ENCODE data around the gene FFAR2.

DNA sequence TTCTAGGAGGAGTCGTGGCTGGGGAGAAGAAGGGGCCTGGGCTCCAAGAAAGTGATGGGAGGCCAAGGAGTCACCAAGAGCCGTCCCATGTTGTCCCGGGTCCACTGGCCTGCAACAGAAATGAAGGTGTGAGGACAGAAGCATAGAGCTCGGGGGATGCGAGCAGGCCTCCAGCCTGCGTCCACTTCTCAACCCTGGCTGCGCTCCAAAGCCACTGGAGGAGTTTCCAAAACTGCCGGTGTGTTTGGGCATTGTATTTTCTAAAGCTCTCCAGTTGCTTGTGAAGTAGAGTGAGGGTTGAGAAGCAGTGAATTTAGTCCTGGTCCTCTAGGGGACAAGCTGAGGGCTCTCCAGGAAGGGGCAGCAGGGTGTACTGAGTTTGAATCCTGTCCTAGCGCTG, 13.0 kb downstream of the FFAR2 start:
- TF ChIP-seq, protein P1, sequence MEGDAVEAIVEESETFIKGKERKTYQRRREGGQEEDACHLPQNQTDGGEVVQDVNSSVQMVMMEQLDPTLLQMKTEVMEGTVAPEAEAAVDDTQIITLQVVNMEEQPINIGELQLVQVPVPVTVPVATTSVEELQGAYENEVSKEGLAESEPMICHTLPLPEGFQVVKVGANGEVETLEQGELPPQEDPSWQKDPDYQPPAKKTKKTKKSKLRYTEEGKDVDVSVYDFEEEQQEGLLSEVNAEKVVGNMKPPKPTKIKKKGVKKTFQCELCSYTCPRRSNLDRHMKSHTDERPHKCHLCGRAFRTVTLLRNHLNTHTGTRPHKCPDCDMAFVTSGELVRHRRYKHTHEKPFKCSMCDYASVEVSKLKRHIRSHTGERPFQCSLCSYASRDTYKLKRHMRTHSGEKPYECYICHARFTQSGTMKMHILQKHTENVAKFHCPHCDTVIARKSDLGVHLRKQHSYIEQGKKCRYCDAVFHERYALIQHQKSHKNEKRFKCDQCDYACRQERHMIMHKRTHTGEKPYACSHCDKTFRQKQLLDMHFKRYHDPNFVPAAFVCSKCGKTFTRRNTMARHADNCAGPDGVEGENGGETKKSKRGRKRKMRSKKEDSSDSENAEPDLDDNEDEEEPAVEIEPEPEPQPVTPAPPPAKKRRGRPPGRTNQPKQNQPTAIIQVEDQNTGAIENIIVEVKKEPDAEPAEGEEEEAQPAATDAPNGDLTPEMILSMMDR (IDR thresholded peaks at IDR 0.05), result no peak
- TF ChIP-seq ZFX (IDR thresholded peaks at IDR 0.05; ENCODE audit: borderline replicate concordance), result no peak
